CMK (cell line): ENCODE measurements around the gene SMARCD3.
A peak's percentile ranks its signal among the peaks of the same experiment; 100 is the strongest.

Experiments
- DNase-seq: peaks from one replicate; pipeline ENCODE4 v3.0.0-alpha.2; 2010; ENCODE audit warnings: low read depth

Gene SMARCD3

DNA sequence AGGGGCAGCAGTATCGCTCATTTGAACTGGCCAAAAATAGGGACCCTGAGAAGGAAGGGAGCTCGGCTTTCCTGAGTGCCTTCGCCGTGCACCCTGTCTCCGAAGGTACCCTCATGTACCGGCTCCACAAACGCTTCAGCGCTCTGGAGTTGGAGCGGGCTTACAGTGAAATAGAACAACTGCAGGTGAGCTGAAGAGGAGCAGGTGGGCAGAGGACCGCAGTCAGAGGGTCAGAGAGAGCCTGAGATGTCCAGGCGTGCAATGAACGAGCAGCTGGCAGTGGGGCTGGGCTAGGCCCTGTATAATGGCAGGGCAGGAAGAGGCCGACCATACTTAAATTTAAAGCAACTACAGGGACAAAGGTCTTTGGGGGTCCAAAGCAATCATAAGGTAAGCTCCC, 12.1 kb downstream of the SMARCD3 start:
- no peak for DNase-seq

DNA sequence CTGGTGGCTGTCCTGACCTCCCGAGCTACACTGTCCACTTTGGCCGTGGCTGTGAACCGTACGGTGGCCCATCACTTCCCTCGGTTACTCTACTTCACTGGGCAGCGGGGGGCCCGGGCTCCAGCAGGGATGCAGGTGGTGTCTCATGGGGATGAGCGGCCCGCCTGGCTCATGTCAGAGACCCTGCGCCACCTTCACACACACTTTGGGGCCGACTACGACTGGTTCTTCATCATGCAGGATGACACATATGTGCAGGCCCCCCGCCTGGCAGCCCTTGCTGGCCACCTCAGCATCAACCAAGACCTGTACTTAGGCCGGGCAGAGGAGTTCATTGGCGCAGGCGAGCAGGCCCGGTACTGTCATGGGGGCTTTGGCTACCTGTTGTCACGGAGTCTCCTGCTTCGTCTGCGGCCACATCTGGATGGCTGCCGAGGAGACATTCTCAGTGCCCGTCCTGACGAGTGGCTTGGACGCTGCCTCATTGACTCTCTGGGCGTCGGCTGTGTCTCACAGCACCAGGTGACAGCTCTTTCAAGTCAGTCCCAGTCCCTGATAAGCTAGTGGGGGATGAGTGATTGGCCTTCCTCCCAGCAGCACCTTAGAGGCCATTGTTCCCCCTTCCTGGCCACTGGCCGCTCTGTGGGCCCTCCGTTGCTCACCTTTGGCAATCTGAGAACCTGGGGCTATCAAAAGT, 13.3 kb downstream of the SMARCD3 start:
- no peak for DNase-seq

DNA sequence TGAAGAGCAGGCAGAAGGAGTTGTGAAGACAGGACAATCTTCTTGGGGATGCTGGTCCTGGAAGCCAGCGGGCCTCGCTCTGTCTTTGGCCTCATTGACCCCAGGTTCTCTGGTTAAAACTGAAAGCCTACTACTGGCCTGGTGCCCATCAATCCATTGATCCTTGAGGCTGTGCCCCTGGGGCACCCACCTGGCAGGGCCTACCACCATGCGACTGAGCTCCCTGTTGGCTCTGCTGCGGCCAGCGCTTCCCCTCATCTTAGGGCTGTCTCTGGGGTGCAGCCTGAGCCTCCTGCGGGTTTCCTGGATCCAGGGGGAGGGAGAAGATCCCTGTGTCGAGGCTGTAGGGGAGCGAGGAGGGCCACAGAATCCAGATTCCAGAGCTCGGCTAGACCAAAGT, 14.7 kb downstream of the SMARCD3 start:
- no peak for DNase-seq

DNA sequence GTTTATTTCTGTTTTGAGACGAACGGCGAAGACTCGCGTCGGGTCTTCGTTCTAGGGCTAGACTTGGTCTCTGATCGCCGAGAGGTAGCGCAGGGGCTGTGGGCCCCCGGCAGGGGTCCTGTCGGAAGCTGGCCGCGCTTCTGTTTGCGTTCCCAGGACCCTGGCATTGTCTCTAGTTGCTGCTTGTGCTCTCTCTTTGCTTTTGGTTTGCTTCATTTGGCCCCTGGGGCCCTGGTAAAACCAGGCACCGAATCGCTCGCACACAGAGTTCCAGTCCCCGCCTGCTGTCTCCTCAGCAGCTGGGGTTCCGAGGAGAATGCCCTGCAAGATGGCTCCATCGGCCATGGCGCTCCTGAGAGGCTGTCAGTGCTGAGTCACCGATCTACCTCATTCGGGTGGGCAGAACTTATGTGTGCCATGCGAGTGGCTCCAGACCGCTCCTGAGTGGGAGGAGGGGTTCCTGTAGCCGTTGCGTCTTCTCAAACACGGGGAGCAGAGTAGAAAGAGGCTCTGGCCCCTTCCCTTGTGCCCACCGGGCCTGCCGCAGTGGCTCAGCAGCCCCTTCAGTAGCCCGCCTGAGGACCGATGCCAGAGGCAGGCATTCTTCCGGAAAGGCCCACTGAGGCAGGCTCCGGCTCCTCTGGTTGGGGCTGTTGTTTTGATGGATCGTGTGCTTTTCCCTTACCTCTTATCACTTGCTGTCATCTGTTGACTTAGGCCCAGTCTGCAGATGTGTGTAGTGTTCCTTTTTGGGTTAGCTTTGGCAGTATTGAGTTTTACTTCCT, 15.4 kb downstream of the SMARCD3 start:
- no peak for DNase-seq

DNA sequence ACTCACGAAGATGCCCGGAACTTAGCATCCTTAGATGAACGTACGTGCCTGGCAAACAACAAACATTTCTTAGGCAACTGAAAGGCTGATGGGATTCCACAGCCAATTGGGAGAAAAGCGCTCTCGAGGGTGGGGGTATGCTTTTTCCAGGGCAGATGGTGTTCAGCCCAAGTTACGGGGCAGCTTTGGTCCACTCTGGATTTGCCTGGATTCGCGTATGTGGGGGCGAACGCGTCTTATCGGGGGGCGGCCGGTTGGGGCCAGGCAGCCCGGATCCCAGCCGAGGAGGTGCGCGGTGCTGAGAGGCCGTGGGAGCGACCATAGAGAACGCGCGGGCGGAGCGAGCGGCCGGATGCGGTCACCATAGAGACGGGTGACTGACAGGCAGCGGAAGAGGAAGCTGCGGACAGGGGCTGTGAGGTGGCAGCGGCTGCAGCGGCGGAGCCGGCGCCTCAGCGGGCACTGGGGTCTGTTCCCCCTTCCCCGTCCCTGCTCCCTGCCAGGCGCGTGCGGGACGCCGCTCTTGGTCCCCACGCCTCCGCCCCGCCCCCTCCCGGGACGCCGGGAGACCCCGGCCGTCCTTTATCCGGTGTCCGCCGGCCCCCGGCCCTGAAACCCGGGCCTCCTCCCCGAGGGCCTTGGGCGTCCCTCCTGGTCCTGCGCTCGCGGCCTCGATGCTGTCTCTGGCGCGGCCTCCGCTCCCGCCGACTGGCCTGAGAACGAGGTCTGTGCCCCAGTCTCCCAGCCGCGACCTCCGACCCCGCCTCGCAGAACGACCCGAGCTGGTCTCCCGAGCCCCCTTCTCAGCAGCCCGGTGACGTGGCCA, 16.2 kb downstream of the SMARCD3 start, which contains the start of gene CHPF2:
TSS of gene CHPF2 (plus strand) at position 393 of the 826 bp plus-strand sequence. CDS start 1,529 bp downstream, outside the sequence.
- peak; percentile 74 for DNase-seq

DNA sequence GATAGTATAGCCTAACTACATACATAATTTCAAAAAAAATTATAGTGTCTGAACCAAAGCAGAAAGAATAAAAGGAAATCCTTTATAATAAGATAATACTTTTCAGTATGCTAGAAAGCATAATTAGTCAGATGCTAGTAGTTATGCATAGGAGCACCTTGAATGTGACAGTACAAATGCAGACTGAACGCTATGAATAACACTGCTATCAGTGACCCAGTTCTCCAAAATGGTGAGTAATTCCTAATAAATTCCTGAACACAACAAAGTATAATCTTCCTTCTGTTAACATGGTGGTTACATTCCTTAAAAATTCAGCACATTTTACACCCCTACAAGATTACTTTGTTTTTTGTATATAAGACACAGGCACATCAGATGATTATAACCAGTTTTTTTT, 17.4 kb downstream of the SMARCD3 start:
- no peak for DNase-seq

DNA sequence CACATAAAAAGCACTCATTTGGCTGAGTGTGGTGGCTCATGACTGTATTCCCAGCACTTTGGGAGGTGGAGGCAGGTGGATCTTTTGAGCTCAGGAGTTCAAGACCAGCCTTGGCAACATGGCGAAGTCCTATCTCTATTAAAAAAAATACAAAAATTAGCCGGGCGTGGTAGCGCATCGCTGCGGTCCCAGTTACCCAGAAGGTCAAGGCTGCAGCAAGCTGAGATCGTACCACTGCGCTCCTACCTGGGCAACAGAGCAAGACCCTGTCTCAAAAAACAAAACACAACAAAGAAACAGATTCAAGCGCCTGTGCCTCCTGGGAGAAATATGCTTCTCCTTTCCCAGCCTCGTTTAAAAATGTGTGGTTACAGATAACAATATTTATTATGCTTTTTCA, 19.2 kb downstream of the SMARCD3 start:
- DNase-seq, result no peak

DNA sequence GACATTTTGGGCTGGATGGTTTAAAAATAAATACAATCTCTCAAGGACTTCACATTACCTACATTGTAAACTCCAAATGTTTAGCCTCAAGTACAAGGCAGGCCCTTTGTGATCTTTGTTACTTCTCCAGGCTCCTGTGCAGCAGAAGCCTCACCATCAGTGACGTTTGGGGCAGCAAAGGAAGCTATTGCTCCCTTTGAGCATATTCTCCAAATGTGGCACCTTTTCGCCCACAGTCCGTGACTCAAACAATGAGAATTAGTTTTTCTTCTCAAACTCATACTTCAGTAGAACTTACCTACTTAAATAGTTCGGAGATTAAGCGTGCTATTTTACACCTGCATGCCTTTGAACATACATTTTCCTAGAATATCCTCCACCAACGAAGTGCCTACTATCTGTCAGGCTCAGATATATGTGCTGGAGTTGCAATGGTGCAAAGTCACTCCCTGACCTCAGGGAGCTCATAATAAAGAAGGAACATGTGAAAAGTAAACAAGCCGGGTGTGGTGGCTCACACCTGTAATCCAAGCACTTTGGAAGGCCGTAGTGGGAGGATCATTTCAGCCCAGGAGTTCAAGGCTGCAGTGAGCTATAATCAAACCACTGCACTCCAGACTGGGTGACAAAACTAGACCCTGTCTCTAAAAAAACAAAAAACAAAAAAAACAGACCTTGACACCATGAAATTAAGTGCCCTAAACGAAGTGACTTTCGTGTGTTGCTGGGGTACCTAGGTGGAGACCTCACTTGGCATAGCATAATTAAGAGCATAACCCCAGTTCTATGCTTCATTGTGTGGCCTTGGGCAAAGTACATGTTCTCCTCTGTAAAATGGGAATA, 20.2 kb downstream of the SMARCD3 start:
- no peak for DNase-seq

DNA sequence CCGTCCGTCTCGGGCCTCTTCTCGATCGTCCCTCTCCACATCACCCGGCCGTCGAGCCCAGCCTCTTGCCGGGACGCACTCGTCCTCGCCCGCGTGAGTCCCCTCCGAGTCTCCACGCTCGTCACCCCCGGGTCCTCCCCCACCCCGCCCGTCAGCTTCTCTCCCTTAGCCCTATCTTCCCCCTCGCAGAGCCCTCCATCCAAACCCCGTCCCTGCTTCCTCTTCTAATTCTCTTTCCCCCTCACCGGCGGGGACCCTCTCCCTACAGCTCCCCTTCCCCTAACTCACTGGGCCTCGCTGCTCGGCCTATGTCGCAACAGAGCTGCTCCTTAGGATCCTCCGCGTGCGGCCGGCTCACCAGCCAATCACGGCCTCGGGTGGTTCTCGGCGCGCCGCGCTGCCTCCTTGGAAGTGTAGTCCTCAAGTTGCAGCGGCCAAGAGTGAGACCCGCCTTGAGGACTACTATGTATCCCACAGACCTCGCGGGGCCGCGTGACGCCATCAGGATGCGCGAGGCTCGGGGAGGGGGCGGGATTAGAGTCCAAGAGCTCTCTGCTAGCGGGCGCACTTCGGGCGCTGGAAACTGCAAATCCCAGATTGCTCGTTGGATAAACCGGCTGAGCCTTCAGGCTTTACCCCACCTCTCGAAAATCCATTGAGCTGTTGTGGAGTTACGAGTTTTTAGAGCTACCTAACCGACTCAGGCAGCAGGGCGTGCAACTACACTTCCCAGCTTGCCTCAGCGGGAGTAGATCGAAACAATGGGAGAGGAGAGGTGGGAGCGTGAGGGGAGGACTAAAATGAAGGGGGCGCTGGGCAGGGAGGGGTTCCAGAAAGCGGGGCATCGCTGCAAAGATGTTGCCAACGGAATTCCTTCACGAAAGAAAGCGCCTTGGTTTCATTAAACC, 21.4 kb downstream of the SMARCD3 start, which contains the start of gene ABCF2:
TSS of gene ABCF2 (minus strand) at position 331 of the 908 bp plus-strand sequence. CDS start 747 bp downstream, outside the sequence.
- DNase-seq, result peak; percentile 88

DNA sequence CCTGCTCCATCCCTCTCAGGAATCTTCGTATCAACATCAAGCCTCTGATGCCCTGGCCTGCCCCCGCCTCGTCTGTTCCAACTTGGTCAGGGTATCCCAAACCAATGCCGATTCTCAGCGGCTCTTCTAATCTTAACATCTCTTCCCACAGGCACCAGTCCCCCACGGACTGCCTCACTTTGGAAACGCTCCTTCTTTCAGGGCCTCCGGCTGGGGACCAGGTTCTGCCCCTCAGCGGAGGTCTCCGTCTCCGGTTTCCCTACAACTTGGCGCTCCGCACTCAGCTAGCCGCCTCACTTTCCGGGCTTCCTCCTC, 22.0 kb downstream of the SMARCD3 start:
- no peak for DNase-seq

DNA sequence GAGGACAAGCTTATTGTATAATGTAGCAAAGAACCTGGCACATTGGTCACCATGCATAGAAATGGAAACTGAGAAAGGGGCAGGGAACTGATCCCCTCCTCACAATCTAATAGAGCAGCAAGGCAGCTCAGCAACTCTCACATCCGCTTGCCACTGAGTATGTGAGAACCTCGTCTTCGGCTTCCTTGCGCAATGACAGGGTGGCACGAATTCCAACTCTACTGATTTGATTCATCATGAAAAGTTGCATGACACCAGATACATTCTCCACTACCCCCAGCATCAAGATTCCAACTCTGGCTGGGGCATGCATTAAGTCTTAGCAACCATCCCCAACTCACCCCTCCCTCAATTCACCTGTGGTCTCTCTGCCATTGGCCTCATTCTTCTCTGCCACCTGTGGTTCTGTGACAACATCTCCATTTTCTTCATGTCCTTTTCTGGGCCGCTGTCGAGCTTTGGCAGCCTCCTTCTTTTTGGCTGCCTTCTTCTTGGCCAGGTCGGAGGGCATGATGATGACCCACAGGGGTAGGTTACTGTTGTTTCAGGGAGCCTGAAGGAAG, 22.5 kb downstream of the SMARCD3 start:
- DNase-seq, result no peak

DNA sequence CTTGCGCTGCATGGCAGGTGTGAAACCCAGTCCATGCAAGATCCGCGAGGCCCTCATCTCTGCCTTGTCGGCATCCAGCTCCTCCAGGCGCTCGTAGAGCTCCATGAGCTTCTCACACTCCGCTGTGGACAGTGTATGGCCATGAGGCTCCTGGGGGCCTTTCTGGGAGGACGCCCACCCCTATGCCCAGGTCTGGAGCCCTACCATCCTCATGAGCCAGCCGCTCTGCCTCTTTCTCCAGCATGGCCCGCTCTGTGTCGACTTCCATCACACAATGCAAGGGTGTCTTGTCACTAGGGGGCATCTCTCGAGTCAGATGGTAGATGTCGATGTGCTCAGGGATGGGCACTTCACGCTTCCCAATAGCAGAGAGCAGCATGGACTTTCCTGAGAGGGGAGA, 24.8 kb downstream of the SMARCD3 start:
- DNase-seq, result no peak

DNA sequence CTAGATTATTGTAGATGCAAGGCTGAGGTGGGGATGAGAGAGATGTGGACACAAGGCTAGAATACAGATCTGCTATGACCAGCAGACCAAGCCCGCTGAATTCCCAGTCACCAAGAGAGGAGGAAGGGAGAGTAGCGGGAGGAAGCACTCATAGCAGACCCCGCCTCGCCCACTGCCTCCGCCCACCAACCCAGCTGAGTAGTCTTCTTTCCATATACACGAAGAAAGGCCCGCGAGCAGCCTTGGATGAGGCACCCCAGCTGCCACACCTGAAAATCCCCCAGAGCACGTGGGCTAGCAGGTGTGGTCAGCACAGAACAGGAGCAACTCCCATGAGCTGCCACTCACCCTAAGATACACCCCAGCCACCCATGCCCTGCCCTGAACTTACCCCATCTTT, 30.3 kb downstream of the SMARCD3 start:
- DNase-seq, result no peak

DNA sequence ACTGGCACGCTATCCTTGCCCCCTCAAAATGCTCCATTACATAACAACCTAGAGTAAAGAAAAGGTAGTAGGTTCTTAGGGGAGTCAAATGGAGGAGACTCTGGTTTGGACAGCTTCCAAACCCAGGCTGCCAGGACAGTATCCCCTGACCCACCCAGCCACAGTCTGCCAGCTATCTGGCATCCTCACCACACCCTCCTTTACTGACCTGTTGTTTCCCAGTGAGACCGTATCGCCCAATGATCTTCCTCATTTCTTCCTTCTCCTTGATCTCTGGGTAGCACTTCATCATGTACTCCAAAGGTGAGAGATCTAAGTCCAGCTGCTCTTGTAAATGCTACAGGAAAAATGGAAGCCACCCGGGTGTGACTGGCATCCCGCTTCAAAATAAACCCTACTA, 33.1 kb downstream of the SMARCD3 start:
- no peak for DNase-seq

DNA sequence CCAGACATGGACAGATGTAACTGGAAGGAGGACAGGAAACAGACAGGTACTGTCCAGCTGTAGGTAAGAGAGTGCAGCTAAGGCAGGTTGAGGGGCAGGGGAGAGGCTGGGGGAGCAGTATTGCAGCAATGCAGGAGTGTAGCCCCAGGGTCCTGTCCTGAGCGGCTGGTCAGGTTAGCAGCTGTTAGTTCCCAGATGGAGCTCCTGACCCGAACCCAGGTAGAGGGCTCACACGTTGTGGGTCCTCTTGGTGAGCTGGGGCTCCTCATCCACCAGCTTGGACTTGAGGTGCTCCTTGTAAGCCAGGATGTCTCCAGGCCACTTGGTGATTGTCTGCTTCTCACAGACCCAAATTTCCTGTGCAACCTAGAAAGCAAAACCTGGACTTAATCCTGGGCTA, 34.7 kb downstream of the SMARCD3 start:
- no peak for DNase-seq

DNA sequence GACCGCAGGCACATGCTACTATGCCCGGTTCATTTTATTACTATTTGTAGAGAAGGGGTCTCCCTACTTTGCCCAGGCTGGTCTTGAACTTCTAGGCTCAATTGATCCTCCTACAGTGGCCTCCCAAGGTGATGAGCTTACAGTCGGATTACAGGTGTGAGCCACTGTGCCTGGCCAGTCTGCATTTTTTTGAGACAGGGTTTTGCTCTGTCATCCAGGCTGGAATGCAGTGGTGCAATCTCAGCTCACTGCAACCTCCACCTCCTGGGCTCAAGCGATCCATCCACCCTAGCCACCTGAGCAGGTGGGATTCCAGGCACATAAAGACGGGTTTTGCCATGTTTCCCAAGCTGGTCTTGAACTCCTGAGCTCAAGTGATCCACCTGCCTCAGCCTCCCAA, 35.9 kb downstream of the SMARCD3 start:
- DNase-seq, result no peak

DNA sequence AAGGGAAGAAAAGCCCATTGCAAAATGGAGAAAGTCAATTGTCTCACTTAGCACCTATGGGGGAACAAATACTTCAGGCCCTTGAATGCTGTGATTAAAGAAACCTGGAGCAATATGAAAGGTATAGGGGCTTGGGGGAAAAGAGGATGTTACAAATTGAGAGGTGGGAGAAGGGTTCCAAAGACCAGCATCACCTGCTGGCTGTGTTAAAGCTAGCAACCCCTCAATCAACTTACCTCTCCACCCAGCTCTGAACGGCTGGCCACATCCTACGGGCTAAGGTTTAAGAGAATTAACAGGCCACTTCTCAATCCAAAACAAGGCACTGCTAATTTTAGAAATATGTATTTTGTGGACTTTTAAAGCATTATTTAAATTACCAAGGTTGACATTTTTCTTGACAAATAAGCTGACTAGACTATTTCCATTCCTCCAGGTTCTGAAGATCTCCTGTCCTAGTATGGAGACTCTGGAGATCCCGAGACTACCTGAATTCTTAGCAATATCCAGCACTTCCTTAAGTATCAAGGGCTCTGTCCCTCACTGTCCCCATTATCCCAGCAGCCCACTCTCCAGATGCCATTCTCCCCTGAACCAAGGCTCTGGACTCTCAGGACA, 37.2 kb downstream of the SMARCD3 start:
- no peak for DNase-seq

DNA sequence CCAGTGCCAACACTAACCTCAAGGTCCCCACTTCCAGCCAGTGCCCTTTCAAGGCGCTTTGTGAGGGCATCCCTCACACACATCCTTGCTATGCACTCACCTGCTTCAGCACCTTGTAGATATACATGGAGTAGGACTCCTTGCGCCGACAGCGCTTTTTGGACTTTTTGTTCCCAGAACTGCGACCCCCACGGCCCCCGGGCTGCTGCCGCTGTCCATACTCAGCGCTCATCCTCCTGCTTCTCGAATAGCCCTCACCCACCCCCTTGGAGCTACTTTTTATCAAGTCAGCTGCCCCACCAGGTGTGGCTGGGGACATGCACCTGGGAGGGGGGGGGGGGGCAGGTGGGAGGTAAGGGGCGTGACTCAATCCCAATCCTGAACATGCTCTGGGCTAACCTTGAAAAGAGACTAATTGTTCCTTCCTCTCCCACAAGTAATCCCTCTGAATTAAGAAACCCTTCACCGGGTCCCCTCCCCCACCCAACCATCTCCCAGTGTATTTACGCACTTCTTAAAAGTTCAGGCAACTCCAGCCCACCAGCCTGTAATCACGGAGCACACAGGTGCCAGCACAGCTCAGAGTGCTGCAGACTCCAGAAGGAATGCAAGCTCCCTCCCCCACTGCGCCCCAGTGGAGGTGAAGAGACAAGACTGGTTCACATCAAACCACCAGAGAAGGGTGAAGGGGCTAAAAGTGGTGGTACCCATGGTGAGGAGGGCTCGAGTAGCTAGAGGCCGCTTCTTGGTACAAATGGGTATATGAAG, 38.2 kb downstream of the SMARCD3 start, which contains the start of gene H2BK1:
TSS of gene H2BK1 (minus strand) at position 402 of the 768 bp plus-strand sequence. CDS start at position 232, 170 bp downstream.
- DNase-seq, result no peak

DNA sequence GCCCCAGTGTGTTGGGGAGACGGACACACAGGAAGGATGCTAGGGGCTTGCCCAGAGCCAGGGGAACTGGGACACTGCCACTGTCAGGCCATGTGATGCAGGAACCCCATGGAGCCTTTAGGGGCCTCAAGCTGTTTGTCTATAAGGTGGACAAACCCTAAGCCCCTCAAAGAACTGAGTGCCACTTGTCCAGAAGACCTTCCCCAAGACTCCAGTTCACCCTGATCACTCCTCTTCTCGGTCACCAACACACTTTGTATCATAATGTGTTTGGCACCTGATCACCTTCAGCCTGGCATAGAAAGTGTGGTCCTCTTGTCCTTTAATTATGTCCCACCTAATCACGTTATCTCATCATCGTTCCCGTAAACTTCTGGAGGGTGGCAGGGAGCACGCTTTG, 38.9 kb downstream of the SMARCD3 start:
- no peak for DNase-seq
